AG04449 (cell line): ENCODE results near the gene ITPKA.

ENCODE experiments used
- CTCF ChIA-PET: fragments of 350-600 bp; formaldehyde crosslinking; extraction: SDS; loops from one replicate; lab custom pipeline; 2021; ENCODE audit warnings: antibody characterized with exemption; lab: Yijun Ruan, JAX
- POLR2A ChIA-PET: fragments of 400-600, 350-600 bp; formaldehyde crosslinking; extraction: SDS; loops from one replicate; lab custom pipeline; 2020; ENCODE audit warnings: antibody characterized with exemption, inconsistent platforms; lab: Yijun Ruan, JAX
- DNase-seq: peaks from one replicate; pipeline ENCODE4 v3.0.0-alpha.2; 2010; ENCODE audit warnings: low read depth, low spot score
- H3K4me3 ChIP-seq: 2 replicates; pipeline ENCODE4 v1.5.1; 2011; ENCODE audit warnings: low read depth, mild to moderate bottlenecking, control low read depth, low read length
- TF ChIP-seq, protein P1 (sequence below): IDR thresholded peaks from one replicate; pipeline ENCODE4 v1.5.1; 2011; ENCODE audit warnings: mild to moderate bottlenecking, moderate library complexity, low read length, control low read depth, inconsistent platforms; ENCODE audit not compliant: insufficient read depth; ENCODE audit errors: missing control alignments

ITPKA gene

DNA sequence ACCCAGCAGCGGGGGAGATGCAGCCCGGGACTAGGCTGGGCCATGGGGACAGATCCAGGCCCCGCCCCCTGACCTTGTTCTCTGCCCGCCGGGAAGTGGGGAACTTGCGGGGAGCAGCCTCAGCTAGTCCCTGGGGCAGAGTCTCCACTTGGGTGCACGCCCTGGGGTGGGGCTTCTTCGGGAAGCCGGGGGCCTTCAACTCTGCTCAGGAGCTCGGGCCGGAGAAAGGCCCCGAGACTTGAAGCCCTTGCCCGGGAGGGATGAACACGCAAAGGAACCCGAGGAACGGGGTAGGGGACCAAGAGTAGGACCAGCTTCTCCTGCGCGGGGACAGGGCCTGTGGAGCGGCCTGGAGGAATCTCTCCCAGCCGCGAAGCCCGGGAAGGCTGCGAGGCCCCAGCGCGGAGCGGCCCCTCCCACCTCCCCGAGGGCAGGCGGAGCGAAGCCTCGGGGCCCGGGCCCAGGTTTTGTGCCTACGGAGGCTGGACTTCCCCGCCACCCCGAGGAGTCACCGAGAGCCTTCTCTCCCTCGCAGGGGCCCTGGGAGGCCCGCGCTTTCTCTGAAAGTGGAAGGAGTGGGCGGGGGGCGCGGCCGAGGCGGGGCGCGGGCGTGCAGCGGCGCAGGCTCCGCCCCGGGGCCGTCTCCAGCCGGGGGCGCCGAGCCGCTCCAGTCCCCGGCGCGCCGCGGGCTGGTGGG lies at the start of gene ITPKA:
ITPKA (plus strand) TSS at position 670 of the 697 bp plus-strand sequence. CDS start 54 bp downstream, outside the sequence.
- H3K4me3 ChIP-seq: peak within 1 kb of the TSS; percentile 59
- CTCF ChIA-PET: interaction anchor here (0.7 to 1.6 kb wide), 3 partner anchors 10 to 27 kb away, joined by 3 to 4 read pairs (median 4); no protein-coding TSS in a partner anchor
- TF ChIP-seq, protein P1, sequence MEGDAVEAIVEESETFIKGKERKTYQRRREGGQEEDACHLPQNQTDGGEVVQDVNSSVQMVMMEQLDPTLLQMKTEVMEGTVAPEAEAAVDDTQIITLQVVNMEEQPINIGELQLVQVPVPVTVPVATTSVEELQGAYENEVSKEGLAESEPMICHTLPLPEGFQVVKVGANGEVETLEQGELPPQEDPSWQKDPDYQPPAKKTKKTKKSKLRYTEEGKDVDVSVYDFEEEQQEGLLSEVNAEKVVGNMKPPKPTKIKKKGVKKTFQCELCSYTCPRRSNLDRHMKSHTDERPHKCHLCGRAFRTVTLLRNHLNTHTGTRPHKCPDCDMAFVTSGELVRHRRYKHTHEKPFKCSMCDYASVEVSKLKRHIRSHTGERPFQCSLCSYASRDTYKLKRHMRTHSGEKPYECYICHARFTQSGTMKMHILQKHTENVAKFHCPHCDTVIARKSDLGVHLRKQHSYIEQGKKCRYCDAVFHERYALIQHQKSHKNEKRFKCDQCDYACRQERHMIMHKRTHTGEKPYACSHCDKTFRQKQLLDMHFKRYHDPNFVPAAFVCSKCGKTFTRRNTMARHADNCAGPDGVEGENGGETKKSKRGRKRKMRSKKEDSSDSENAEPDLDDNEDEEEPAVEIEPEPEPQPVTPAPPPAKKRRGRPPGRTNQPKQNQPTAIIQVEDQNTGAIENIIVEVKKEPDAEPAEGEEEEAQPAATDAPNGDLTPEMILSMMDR: no peak
- POLR2A ChIA-PET: interaction anchor here (0.6 to 1.0 kb wide), 3 partner anchors 41 to 51 kb away, joined by 3 to 4 read pairs (median 3); partner anchors contain the start of gene RPAP1
- DNase-seq: no peak

DNA sequence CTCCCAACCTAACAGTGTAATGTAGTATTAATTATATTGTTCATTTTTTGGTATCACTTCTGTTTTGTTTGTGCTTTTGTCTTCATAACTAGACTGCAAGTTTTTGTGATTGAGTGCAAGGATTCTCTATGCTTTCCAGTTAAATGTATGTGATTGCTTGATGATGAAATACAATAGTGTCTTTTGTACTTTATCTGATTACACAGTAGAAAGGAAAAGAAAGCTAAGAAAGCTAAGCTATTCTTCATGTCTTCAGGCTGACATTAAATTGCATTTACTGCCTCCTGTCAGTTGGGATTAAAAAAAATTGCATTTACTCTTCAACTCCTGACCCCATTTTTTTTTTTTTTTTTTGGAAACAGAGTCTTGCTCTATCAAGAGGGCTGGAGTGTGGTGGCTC lies 48.3 kb upstream of the ITPKA start:
- TF ChIP-seq, protein P1: no peak
- DNase-seq: no peak
- ChIA-PET CTCF (interaction anchor here (0.7 to 4.3 kb wide), 3 partner anchors 9 to 269 kb away, joined by 3 to 14 read pairs (median 3); no protein-coding TSS in a partner anchor), POLR2A (no interaction called here)
- H3K4me3 ChIP-seq: no peak overlapping the region

DNA sequence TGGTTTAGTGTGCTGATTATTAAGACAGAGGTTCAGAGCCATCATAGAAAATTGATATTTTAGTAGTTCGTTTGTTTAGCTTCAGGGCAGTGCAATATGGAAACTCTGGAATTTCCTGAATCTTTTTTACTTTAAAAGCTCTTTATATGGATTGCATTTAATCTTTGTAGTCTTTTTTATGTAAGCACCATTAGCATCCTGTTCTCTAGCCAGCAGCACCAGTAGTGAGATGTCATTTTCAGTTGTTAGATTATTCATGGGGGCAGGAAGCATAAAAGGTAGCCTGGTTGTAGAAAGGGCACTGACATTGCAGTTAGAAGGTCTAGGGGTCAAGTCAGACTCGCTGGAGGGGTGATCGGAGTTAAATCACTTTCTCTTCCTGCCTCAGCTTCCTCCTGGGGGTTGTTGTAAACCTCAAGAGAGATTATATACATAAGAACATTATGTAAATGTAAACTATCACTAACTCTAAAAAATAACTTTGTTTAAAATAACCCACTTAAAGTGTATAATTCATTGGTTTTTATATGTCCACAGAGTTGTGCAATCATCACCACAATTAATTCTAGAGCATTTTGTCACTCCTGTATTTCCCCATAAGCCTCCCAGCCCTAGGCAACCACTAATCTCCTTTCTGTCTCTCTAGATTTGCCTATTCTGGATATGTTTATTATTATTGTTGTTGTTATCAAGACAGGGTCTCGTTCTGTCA lies 31.4 kb upstream of the ITPKA start:
- TF ChIP-seq, protein P1: no peak
- no peak overlapping the region for H3K4me3 ChIP-seq
- no peak for DNase-seq
- ChIA-PET POLR2A (no interaction called here), CTCF (interaction anchor here (0.9 to 1.7 kb wide), 3 partner anchors 17 to 443 kb away, joined by 3 to 6 read pairs (median 3); no protein-coding TSS in a partner anchor)

DNA sequence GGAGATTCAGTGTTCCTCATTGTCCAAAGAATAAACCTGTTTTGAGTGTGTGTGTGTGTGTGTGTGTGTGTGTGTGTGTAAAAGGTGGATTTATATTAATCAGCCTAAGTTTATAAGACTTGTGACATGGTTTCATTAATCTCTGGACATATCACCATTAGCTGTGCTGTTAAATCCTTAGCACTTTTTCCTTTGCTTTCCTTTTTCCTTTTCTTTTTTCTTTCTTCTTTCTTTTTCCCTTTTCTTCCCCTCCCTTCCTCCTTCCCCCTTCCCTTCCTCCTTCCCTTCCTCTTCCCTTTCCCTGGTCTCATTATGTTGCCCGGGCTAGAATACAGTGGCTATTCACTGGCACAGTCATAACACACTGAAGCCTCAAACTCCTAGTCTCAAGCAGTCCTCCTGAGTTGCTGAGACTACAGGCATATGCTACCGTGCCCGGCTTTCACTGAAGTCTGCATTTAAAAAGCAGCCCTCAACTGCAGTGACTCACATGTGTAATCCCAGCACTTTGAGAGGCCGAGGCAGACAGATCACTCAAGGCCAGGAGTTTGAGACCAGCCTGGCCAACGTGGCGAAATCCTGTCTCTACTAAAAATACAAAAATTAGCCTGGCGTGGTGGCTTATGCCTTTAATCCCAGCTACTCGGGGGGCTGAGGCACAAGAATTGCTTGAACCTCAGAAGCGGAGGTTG lies 28.6 kb upstream of the ITPKA start:
- ChIA-PET CTCF (interaction anchor here (0.6 to 3.2 kb wide), 43 partner anchors 8 to 560 kb away, joined by 3 to 39 read pairs (median 4); partner anchors contain the start of genes ITPKA and MAPKBP1), POLR2A (interaction anchor here (1.2 kb wide), 1 partner anchor 59 kb away, joined by 3 read pairs; no protein-coding TSS in a partner anchor)

DNA sequence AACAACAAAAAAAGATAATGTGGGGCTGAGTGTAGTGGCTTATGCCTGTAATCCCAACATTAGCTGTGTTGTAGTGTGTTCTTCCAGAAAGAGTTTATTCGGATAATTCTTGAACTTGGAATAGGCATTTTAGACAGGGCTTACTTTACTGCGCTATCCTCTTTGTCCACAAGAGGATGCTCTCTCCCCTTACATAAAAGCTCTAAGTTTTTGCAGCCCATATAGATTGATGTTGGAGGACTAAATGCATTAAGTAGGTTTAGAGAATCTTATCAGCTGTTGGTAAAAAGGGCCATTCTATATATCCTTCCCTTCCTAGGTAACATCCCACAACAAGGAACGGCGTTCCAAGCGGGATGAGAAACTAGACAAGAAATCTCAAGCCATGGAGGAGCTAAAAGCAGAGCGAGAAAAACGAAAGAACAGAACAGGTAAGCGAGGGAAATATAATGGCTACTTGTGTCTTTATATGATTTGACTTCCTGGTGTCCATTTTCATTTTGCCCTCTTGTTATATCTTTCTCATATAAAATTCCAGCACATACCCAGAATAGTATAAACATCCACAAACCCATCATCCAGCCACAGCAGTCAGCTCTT lies 27.8 kb upstream of the ITPKA start:
- DNase-seq: peak; percentile 14
- CTCF ChIA-PET: interaction anchor here (0.7 to 3.2 kb wide), 55 partner anchors 9 to 561 kb away, joined by 3 to 39 read pairs (median 4); partner anchors contain the start of genes ITPKA, MAPKBP1 and RPAP1
- TF ChIP-seq, protein P1: peak; percentile 83
- POLR2A ChIA-PET: interaction anchor here (0.5 to 1.2 kb wide), 3 partner anchors 58 to 138 kb away, joined by 3 read pairs; no protein-coding TSS in a partner anchor
- H3K4me3 ChIP-seq: no peak overlapping the region

More for the DNA sequence above, 28.6 kb upstream of the ITPKA start:
- H3K4me3 ChIP-seq: no peak overlapping the region
- TF ChIP-seq, protein P1: no peak
- DNase-seq: no peak
